HCT116 (cell line): ENCODE data around the gene STARD8.

Experiments
- ATF3 ChIP-seq: IDR thresholded peaks from 2 replicates; pipeline ENCODE4 v1.6.1; 2012
- CTCF ChIP-seq, 3 experiments: fragments of 200-600 bp in 1 of 3; sonication (generic) in 1 of 3; IDR thresholded peaks in 2 of 3; conservative IDR thresholded peaks in 1 of 3; 2 replicates each; pipeline ENCODE4 v1.5.1; 2012 to 2017; ENCODE audit warnings: low read depth in 2 of 3, low read length in 2 of 3, antibody characterized with exemption in 1 of 3, borderline replicate concordance in 1 of 3, control low read depth in 1 of 3, mild to moderate bottlenecking in 1 of 3, mixed read lengths in 1 of 3, mixed run types in 1 of 3, moderate library complexity in 1 of 3; ENCODE audit not compliant: insufficient read depth in 1 of 3
- EGR1 ChIP-seq: IDR thresholded peaks from 2 replicates; pipeline ENCODE4 v1.6.1; 2012; ENCODE audit warnings: low read depth
- EZH2 ChIP-seq: fragments of 200-600 bp; sonication (generic); IDR thresholded peaks from 2 replicates; pipeline ENCODE4 v1.6.1; 2017; ENCODE audit warnings: antibody characterized with exemption, mixed run types
- EZH2phosphoT487 ChIP-seq: fragments of 200-600 bp; IDR thresholded peaks from 2 replicates; pipeline ENCODE4 v1.6.1; 2018; ENCODE audit warnings: antibody characterized with exemption, borderline replicate concordance
- JUND ChIP-seq: IDR thresholded peaks from 2 replicates; pipeline ENCODE4 v1.6.1; 2012
- MAX ChIP-seq: IDR thresholded peaks from 2 replicates; pipeline ENCODE4 v1.6.1; 2012
- POLR2AphosphoS5 ChIP-seq: IDR thresholded peaks from 2 replicates; pipeline ENCODE4 v1.6.1; 2011; ENCODE audit warnings: mild to moderate bottlenecking, low read depth, low read length, moderate library complexity
- SRF ChIP-seq: IDR thresholded peaks from 2 replicates; pipeline ENCODE4 v1.6.1; 2012; ENCODE audit warnings: low read depth
- TCF7L2 ChIP-seq: IDR thresholded peaks from 2 replicates; pipeline ENCODE4 v1.7.0; 2011; ENCODE audit warnings: borderline replicate concordance, inconsistent platforms; ENCODE audit not compliant: insufficient read depth, insufficient read length; ENCODE audit errors: extremely low read depth
- YY1 ChIP-seq: IDR thresholded peaks from 2 replicates; pipeline ENCODE4 v1.6.1; 2011; ENCODE audit warnings: low read length, low read depth, moderate library complexity, mild to moderate bottlenecking; ENCODE audit not compliant: insufficient replicate concordance; ENCODE audit errors: extremely low read depth
- ZNF274 ChIP-seq: fragments of 200-500 bp; sonication (Bioruptor generic); IDR thresholded peaks from 2 replicates; pipeline ENCODE4 v1.6.1; 2014; ENCODE audit warnings: mild to moderate bottlenecking, low read depth, low read length, inconsistent platforms

GRCh38 chrX:68753218-68753617 is 105.8 kb downstream of the STARD8 start:
- TF ChIP-seq EGR1 (no peak), YY1 (no peak), CTCF (IDR thresholded peaks at IDR 0.05 in 2 of 3, conservative IDR thresholded peaks at IDR 0.05 in 1 of 3; ENCODE audit: borderline replicate concordance in 1 of 3, insufficient read depth in 1 of 3, low read depth in 2 of 3, low read length in 2 of 3) (no peak), POLR2AphosphoS5 (no peak), ATF3 (no peak), EZH2 (no peak), JUND (no peak), EZH2phosphoT487 (no peak), ZNF274 (no peak), MAX (no peak), SRF (no peak), TCF7L2 (no peak)
